ENCODE measurements around the gene PARD6G. TPM values are rescaled to one million over a fixed set of nuclear protein-coding genes. Genes with fewer than 3 reads are reported as not detected.
A peak's percentile ranks its signal among the peaks of the same experiment; 100 is the strongest.
"Not testable (repeated sequence)": the region's sequence is repeated elsewhere in the genome, so short reads cannot be mapped to it uniquely, and the experiment has no call there.

The PARD6G gene
- total and polyA plus RNA-seq, 7 donors, result 1.2 to 13.0 (median 7.8) TPM; not detected in 1

DNA sequence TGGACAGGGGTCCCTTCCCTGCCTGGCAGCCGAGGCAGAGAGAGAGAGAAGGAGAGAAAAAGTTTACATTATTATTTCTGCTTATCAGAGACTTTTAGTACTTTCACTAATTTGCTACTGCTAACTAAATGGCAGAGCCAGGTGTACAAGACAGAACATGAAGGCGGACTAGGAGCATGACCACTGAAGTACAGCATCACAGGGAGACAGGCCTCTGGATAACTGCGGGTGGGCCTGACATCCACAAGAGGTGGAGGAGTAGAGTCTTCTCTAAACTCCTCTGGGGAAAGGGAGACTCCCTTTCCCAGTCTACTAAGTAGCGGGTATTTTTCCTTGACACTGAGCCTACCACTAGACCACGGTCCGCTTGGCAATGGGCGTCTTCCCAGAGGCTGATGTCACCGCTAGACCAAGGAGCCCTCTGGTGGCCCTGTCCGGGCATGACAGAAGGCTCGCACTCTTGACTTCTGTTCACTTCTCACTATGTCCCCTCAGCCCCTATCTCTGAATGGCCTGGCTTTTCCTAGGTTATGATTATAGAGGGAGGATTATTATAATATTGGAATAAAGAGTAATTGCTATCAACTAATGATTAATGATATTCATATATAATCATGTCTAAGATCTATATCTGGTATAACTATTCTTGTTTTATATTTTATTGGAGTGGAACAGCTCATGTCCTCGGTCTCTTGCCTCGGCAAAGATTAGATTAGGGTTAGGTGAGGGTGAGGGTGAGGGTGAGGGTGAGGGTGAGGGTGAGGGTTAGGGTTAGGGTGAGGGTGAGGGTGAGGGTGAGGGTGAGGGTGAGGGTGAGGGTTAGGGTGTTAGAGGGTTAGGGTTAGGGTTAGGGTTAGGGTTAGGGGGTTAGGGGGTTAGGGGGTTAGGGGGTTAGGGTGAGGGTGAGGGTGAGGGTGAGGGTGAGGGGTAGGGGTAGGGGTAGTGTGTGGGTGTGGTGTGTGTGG is 10.5 kb upstream of the PARD6G start:
- H3K4me1 ChIP-seq; H3K36me3 ChIP-seq; H3K27ac ChIP-seq; H3K27me3 ChIP-seq; H3K4me3 ChIP-seq; H3K9me3 ChIP-seq; intact Hi-C loops (cut with DNase I): not testable (repeated sequence)
- WGBS, 2 donors, result 42 to 65% methylated on average over 12 of the region's 12 CpGs
- peak in 1 of 4 donors; percentile 14 for TF ChIP-seq POLR2AphosphoS5 (IDR thresholded peaks at IDR 0.05)
- TF ChIP-seq, protein P1, sequence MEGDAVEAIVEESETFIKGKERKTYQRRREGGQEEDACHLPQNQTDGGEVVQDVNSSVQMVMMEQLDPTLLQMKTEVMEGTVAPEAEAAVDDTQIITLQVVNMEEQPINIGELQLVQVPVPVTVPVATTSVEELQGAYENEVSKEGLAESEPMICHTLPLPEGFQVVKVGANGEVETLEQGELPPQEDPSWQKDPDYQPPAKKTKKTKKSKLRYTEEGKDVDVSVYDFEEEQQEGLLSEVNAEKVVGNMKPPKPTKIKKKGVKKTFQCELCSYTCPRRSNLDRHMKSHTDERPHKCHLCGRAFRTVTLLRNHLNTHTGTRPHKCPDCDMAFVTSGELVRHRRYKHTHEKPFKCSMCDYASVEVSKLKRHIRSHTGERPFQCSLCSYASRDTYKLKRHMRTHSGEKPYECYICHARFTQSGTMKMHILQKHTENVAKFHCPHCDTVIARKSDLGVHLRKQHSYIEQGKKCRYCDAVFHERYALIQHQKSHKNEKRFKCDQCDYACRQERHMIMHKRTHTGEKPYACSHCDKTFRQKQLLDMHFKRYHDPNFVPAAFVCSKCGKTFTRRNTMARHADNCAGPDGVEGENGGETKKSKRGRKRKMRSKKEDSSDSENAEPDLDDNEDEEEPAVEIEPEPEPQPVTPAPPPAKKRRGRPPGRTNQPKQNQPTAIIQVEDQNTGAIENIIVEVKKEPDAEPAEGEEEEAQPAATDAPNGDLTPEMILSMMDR (IDR thresholded peaks at IDR 0.05), result peak; percentile 73 to 89 (median 78)
- peak; percentile 87 for DNase-seq

DNA sequence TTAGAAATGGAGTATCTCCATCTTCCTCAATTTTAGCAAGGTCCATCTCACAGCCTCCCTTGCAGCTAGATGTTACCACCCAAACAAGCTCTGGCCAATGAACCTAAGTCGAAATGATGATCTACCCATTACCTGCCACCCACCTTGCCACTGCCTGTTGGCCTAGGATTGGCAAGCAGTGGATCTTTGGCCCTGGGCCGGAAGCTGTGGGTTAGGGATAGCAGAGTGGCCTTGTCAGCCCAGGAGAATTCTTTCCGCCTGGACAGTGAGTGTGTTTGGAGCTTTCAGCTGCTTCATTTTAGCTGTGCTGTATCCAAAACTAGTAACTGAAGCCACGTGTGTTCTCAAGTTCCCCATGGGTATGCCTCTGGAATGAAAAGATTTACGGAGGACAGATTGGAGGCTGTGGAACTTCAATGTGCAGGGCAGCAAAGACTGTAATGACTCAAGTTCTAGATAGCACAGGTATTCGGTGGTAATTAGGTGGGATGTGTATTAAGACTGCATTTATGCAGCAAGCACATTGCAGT is 7.7 kb upstream of the PARD6G start:
- WGBS, 2 donors, result 68 to 75% methylated on average over 6 of the region's 6 CpGs
- no peak for TF ChIP-seq POLR2A (IDR thresholded peaks at IDR 0.05)
- TF ChIP-seq POLR2AphosphoS5 (IDR thresholded peaks at IDR 0.05), result no peak
- TF ChIP-seq, protein P1 (IDR thresholded peaks at IDR 0.05), result no peak
- no peak for TF ChIP-seq EP300 (IDR thresholded peaks at IDR 0.05)

DNA sequence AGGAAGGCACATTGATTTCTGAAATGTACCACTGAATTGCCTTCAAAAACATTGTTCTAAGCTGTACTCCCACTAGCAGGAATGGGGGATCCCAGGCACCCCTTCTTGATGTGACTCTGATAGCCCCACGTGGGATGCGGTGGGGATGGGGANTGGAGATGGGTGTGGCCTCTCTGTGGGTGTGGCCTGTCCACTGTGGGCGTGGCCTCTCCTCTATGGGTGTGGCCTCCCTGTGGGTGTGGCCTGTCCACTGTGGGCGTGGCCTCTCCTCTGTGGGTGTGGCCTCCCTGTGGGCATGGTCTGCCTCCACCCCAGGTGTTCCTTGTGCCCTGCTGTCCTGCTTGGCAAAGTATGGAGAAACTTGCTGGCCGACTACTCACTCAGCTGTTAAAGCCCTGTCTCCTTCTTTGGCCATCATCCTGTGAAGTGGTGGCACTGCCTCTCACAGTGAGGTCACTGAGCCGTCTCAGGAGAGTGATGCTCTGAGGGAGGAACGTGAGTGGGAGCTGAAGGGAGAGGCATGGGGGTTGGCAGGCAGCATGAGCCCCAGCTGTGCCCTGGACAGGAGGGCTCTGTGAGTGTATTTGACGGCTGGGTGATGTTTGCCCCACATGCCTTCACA is 6.7 kb upstream of the PARD6G start:
- TF ChIP-seq, protein P1 (IDR thresholded peaks at IDR 0.05), result no peak
- TF ChIP-seq POLR2A (IDR thresholded peaks at IDR 0.05), result no peak
- Histone ChIP-seq H3K9me3 (no peaks in the 10 kb centered on the region), H3K27ac (no peak overlapping the region), H3K36me3 (no peaks in the 10 kb centered on the region), H3K4me1 (peaks cover 0 to 3% (median 0%) of the 10 kb centered on the region in 4 donors), H3K27me3 (no peaks in the 10 kb centered on the region), H3K4me3 (no peak overlapping the region)
- DNase-seq, result no peak
- intact Hi-C loops (cut with DNase I), result no loop called here
- 61 to 72% methylated on average over 8 of the region's 8 CpGs for WGBS, 2 donors

More for the DNA sequence above, 7.7 kb upstream of the PARD6G start:
- Histone ChIP-seq H3K27me3 (no peaks in the 10 kb centered on the region), H3K27ac (no peak overlapping the region), H3K4me3 (no peak overlapping the region), H3K9me3 (no peaks in the 10 kb centered on the region), H3K36me3 (no peaks in the 10 kb centered on the region), H3K4me1 (peaks cover 0 to 3% (median 0%) of the 10 kb centered on the region in 4 donors)
- intact Hi-C loops (cut with DNase I), result no loop called here
- DNase-seq, result no peak

DNA sequence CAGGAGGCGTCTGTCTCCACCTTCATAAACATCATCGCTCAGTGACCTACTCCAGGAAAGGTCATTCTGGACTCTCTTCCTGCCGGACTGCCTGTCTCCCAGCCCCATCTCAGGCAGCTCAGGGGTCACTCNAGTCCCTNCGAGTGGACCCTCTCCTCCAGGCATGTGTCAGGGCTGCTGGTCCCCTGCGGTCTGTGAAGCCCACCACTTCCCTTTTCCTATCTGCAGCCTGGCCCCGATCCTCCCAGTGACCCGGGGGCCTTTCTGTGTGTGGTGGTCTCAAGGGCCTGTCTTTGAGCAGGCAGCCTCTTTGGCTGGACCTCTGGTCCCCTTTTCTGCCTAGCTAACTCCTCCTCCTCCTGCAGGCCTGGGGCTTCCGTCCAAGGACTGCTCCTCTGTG is 5.9 kb upstream of the PARD6G start:
- H3K27me3 ChIP-seq, result no peaks in the 10 kb centered on the region
- no peak overlapping the region for H3K27ac ChIP-seq
- WGBS, 2 donors, result 89 to 95% methylated on average over 7 of the region's 8 CpGs
- H3K36me3 ChIP-seq, result no peaks in the 10 kb centered on the region
- H3K4me1 ChIP-seq, result peaks cover 0 to 3% (median 0%) of the 10 kb centered on the region in 4 donors
- no peak for DNase-seq
- TF ChIP-seq POLR2AphosphoS5 (IDR thresholded peaks at IDR 0.05) (no peak), EP300 (IDR thresholded peaks at IDR 0.05) (no peak), POLR2A (IDR thresholded peaks at IDR 0.05) (no peak)
- TF ChIP-seq, protein P1 (IDR thresholded peaks at IDR 0.05), result no peak
- H3K4me3 ChIP-seq, result no peak overlapping the region
- intact Hi-C loops (cut with DNase I), result no loop called here
- H3K9me3 ChIP-seq, result no peaks in the 10 kb centered on the region

All from sigmoid colon (tissue), 7 donors.